GM19239 (cell line): Measurements from ENCODE around the gene RELT.

Experiments used
- DNase-seq: peaks from one replicate; pipeline ENCODE4 v3.0.0; 2011; ENCODE audit warnings: low spot score; ENCODE audit not compliant: insufficient read length
- FAIRE-seq: peaks from 2 replicates; lab custom pipeline; 2011; peaks lifted over from hg19 to GRCh38; lab: Jason Lieb, UNC

Gene RELT

GRCh38 chr11:73376160-73376802 lies at the start of gene RELT:
Gene RELT, plus strand, starts transcription at chr11:73376399. Its CDS starts 12,738 bp downstream, at chr11:73389137.
- FAIRE-seq (peak; percentile 94), DNase-seq (peak; percentile 96)

- FAIRE-seq (peak; percentile 71), DNase-seq (no peak)
Measured at GRCh38 chr11:73326929-73327811, 49.0 kb upstream of the RELT start.

GRCh38 chr11:73327812-73328364 lies 48.3 kb upstream of the RELT start:
- FAIRE-seq, result no peak
- DNase-seq, result no peak

- DNase-seq, result no peak
- FAIRE-seq, result no peak
Measured at GRCh38 chr11:73330569-73331093, 45.6 kb upstream of the RELT start.

GRCh38 chr11:73331138-73331916 lies 44.9 kb upstream of the RELT start:
- FAIRE-seq, result no peak

GRCh38 chr11:73333173-73333572 lies 43.0 kb upstream of the RELT start:
- FAIRE-seq, result no peak
- no peak for DNase-seq

More at GRCh38 chr11:73331138-73331916, 44.9 kb upstream of the RELT start:
- no peak for DNase-seq

GRCh38 chr11:73333640-73334383 lies 42.4 kb upstream of the RELT start:
- FAIRE-seq, result no peak

GRCh38 chr11:73334384-73335203 lies 41.6 kb upstream of the RELT start:
- FAIRE-seq, result peak; percentile 73
- no peak for DNase-seq

More at GRCh38 chr11:73333640-73334383, 42.4 kb upstream of the RELT start:
- DNase-seq, result no peak

GRCh38 chr11:73335204-73335923 lies 40.8 kb upstream of the RELT start:
- peak; percentile 96 for FAIRE-seq
- DNase-seq, result peak; percentile 76

- DNase-seq (no peak), FAIRE-seq (no peak)
Measured at GRCh38 chr11:73337846-73338245, 38.4 kb upstream of the RELT start.

GRCh38 chr11:73338279-73338678 lies 37.9 kb upstream of the RELT start:
- FAIRE-seq (no peak), DNase-seq (no peak)

- FAIRE-seq (no peak), DNase-seq (no peak)
Measured at GRCh38 chr11:73340164-73340563, 36.0 kb upstream of the RELT start.

- FAIRE-seq (no peak), DNase-seq (no peak)
Measured at GRCh38 chr11:73342633-73343032, 33.6 kb upstream of the RELT start.

GRCh38 chr11:73343076-73343873 lies 32.9 kb upstream of the RELT start:
- no peak for FAIRE-seq
- no peak for DNase-seq

GRCh38 chr11:73344191-73344607 lies 32.0 kb upstream of the RELT start:
- FAIRE-seq (no peak), DNase-seq (no peak)

GRCh38 chr11:73345481-73346160 lies 30.6 kb upstream of the RELT start:
- FAIRE-seq (no peak), DNase-seq (no peak)
